Stimulated activated CD8-positive, alpha-beta memory T cell treated with anti-CD3 and anti-CD28 coated beads, Interleukin-2, amount 100 ng/mL, for 48 hours (primary cell): Measurements from ENCODE around the gene SERPINA5.
"Not testable (repeated sequence)": the region's sequence is repeated elsewhere in the genome, so short reads cannot be mapped to it uniquely, and the experiment has no call there.

Experiments used
- DNase-seq, 2 donors: peaks; one replicate each; pipeline ENCODE4 v3.0.0-alpha.2; 2020; ENCODE audit warnings: low read depth in 2 of 2

Gene SERPINA5

DNA sequence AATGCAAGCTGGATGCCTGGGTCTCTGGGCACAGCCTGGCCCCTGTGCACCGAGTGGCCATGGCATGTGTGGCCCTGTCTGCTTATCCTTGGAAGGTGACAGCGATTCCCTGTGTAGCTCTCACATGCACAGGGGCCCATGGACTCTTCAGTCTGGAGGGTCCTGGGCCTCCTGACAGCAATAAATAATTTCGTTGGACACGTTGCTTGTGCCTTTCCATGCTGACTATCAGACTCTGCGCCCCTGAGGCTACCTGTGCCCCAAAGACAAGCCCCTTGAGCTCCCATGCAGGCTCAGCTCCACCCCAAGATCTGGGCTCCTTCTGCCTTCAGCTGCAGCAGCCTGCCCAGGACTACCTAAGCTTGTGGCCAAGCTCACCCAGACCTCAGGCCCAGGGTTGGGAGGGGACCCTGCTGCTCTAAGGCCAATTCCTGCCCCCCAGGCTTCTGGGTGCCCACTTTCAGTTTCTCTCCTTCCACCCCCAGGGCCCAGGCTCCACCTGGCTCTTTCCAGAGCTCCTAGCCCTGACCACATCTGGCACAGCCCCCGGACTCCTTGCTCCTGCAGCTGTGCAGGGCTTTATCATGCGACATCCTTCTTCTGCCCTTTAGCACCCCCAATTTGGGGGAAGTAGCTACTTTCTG lies 42.8 kb downstream of the SERPINA5 start:
- DNase-seq, result no peak

DNA sequence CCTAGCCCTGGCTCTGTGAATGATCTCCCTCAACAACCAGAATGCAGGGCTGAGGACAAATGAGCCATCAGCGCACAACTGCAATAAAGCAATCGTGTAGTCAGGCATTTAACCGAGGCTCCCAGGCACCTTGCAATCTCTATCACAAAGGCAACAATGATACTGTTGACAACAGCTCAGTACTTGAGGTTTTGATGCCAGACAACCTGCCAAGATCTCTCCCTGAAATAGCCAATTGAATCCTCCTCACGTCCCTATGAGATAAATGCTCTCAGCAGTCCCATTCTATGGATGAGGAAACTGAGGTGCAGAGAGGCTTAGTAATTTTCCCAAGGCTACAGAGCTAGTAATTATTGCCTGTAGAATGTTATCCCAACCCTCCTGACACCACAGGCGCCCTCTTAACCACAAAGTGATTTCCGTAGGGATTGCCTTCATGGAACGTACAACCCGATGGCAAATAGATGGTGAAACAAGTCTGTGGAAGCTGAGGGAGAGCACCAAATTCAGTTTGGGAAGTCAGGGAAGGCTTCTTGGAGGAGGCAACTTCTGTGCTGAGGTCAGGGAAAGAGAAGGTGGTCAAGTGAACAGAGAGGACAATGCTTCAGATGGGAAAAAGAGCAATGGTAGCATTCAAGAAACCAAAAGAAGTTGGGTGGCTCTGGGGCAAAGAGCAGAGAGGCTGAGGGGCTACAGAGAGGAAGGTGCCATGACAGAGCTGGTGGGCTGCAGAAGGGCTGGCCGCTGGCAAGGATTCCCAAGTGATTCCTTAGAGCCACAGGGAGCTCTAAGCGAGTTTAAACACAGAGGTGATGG lies 43.5 kb downstream of the SERPINA5 start:
- DNase-seq, result no peak

DNA sequence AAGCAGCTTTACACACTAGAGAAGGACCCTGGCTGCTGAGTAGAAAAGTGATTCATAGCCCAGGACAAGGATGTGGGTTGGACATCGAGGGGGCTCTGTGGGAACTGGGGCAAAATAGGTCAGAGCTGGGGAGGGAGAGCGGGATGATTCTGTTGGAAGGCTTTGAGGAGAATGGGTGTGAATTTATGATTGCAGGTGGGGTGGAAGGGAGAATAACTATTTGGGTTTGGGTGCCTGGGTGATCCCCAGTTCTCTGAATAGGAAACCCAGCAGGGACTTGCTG lies 44.1 kb downstream of the SERPINA5 start:
- no peak for DNase-seq

DNA sequence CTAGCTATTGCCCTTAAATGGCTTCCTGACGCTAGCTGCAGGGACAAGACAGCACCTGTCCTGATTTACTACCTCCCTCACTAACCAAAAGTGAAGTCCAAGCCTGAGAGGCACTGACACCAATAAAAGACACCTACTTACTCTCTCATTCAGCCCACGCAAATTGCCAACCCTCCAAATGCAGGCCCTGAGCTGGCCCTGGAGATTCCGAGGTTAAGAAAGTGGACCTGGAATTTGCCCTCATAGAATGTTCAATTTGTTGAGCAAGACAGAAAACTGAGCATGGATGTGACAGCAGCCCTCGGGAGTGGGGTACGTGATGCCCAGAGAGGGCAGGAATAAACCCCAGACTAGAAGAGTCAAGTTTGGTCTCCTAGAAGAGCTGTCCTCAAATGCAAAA lies 47.4 kb downstream of the SERPINA5 start:
- no peak for DNase-seq

DNA sequence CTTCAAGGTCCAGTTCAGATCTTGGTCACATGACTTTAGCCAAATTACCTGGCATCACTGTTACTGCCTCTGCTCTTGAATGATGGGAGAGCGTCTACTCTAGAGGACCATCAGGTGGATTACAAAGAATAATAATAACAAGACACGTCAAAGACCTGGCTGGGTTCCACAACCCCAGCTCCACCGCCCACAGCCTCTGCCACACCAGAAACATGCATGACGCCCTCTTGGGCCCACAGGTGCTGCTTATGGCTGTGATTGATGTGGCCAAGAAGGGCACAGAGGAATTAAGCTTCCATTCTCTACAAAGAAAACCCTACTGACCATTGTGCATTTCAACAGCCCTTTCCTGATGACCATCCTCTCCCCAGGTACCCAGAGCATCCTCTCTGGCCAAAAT lies 49.2 kb downstream of the SERPINA5 start:
- DNase-seq, result no peak

DNA sequence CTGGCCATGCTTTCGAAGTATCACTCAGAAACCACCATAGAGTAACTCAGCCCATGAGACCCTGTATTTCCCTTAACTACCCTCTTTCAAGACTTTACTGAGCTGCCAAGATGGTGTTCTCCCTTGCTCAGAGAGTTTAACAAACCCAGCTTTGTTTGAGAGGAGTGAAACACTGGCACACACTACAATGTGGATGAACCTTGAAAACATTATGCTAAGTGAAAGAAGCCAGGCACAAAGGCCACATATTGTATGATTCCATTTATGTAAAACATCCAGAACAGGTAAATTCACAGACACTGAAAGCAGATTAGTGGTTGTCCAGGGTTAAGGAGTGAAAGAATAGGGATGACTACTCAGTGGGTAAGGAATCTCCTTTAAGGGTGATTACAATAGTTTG lies 49.8 kb downstream of the SERPINA5 start:
- DNase-seq, result no peak

DNA sequence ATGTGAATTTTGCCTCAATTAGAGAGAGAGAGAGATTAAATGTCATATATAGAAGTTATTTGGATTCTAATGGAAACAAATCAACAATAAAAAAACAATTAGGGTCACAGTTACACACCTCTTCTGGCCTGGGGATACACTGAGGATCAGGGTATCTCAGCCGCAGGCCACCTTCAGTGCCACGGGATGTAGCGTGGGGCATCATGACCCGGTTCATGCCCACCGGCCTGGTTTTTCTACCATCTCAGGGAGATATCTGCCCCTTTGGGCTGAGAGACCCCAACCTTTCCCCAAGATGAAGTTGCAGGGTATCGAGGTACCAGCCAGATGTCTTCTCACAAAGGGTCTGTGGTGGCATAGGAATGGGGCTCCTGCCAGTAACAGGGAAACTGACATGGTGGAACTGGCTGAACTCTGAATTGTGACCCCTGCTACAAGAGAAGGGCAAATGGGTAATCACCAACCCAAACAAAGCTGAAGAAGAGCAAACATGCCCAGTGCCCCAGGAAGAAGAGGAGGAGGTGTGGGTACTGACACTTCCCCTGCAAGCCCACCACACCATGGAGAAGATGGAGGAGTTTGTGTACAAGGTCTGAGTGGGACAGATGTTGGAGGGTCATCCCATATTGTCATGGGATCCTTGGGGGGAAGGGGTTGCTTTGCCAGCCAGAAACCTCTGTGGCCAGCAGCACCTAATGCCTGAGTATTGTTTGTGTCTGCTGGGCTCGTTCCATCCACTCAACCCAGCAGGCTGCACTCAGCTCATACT lies 50.5 kb downstream of the SERPINA5 start:
- no peak for DNase-seq

DNA sequence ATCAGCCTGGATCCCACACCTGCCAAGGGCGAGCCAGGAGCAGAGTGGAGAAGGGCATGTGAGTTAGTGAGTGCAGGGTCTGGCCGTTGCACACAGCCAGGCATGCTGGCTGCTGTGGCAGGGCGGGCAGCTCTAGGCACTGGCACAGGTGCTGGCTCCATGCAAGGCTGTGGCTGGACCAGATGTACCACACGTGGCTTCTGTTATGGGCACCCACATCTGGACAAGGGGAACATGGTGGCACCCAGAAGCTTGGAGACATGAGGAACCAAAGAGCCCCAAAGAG lies 51.0 kb downstream of the SERPINA5 start:
- no peak for DNase-seq

DNA sequence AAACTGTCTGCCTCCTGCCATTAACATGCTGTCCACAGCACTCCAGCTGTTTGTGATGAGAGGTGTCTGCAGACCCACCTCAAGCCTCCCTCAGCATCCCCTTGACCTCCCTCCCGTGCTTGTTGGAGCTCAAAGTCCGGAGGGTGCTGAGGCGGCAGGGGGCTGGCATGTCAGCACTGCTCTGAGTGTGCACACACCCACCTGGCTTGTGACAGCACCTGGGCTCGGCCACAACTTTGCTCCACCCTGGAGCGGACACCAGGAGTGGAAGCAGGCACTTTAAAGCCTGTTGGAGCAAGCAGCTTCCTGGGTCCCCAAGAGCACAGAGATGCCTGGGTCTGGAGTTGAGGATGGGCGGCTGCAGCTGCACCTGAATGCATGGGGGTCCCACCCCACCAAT lies 51.9 kb downstream of the SERPINA5 start:
- DNase-seq, result no peak

DNA sequence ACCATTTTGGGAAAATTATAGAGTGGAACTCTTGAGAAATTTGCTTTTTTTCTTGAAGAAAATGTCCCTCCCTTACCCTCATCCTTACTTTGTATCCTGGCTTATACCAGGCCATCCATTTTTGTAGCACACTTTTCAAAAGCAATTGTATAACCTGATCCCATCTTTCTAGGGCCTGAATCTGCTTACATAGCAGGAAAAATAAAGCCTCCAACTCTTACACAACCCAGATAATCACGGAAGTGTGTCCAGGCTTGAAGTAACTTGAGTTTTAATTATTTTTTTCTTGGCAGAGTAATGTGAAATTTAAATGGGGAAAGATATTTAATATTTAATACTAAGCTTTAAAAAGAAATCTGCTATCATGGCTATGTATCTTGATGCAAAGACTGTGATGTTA lies 53.9 kb downstream of the SERPINA5 start:
- no peak for DNase-seq

DNA sequence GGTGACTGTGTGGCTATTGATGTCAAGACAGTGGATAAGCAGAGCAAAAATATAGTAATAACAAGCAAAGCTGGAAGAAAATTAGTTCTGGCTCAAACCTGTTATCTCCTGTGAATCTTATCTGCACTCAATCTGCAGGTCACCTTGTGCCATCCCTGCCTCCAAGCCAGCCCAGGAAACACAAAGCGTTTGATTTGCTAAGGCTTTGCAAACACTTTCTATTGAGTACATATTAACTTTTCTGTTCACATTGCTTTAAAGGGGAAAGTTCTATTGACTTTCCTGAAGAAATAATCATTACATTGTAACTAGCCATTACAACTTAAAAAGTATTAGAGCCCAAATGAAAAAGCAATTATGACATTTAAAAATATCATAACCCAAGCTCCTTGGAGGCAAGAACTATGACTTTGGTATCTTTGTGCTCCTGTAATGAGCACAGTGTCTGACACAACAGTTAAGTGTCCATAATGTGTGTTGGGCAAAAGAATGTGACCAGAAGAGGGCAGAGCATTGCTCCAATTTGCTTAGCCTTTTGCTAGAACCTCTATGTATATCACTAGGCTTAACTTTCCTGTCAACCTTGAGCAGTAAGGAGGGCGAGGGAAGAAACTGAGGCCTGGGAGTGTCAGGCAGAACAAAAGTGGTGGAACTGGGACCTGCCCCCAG lies 55.7 kb downstream of the SERPINA5 start:
- DNase-seq, result no peak

DNA sequence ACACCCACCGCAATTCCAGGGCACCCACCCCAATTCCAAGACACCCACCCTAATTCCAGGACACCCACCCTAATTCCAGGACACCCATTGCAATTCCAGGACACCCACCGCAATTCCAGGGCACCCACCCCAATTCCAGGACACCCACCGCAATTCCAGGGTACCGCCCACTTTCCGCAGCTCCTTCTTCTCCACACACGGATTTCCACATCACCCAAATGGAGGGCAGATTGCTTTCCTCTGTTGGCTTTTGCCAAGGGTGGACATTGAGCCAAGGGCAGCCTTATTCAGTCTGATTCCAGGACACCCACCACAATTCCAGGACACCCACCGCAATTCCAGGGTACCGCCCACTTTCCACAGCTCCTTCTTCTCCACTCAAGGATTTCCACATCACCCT lies 56.6 kb downstream of the SERPINA5 start:
- DNase-seq, result not testable (repeated sequence)

DNA sequence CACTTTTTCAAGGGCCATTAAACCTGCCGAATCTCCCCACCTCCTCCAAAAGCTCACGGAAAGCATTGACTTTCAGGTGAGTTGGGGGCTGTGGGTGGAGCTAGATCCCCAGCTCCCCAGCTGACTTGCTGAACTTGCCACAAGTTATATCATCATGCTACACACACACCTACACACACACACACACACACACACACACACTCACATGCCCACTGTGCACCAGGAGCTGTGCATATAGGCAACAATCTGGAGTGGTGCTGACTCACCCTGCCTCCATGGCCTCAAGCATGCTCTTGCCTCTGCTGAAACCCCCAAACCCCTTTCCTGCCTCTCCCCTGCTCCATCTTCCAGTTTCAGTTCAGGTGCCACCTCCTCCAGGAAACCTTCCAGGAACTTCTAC lies 57.1 kb downstream of the SERPINA5 start:
- no peak for DNase-seq

DNA sequence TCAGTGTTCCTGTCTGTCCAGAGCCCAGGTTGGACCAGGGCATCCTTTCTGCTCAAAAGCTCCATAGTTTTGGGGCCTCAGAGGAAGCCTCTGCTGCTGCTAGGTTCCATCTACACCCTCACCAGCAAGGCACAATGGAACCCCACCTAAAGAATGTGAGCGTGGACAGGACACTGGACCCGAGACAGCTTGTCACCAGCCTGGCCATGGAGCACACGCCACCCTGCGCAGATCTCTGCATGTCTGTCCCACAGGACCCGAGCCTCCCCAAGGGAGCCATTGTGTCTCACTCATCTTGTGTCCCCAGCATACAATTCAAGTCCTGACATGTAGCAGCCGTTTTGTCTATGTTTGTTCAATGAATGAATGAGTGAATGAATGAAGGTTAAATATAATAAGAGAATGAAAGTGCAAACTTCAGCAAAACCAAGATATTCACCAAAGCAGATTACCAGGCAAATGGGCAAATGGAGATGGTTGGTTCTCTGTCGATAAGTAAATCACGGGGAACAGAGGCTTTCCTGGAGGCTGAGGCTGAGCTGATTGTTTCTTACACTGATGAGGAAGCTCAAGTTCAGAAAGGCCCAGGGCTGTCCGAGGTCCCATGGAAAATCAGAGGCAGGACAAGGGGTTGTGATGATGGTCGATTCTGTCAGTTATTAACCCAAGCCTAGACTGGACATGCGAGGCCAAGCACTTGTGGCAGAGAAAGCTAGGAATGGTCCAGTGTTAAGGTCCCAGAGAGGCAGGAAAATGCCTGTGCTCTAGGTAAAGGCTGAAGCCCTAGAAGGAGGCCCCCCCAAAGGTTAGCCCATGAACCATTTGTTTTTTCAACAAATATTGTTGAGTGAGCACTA lies 58.0 kb downstream of the SERPINA5 start:
- no peak for DNase-seq

DNA sequence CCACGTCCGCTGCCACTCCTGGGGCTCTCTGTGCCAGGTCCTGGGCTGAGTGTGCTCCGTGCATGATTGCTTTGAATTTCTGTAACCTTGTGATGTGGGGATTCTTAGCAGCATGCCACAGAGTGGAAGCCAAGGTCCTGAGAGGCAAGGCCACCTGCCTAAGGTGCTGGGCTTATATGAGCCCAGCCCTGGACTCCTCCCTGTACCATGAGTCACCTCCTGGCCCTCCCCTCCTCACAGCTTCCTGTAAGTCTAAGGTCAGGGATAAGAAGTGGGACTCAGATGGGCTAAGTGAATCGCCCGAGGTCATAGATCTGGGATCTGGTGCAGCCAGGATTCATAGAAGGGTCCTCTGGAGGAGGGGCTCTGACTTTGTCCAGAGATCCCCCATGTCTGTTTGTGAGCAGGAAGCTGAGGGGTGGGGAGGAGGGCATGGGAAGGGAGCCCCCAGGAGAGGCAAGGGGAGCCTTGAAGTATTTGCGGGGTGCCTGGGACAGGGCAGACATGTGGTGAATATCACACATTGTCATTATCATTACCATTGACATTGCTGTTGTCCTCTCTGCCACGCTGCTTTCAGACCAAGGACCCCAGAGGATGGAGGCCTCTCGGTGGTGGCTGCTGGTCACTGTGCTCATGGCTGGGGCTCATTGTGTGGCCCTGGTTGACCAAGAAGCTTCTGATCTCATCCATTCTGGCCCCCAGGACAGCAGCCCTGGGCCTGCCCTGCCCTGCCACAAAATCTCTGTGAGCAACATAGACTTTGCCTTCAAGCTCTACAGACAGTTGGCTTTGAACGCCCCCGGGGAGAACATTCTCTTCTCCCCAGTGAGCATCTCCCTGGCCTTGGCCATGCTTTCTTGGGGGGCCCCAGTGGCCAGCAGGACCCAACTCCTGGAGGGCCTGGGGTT lies 59.8 kb downstream of the SERPINA5 start:
- DNase-seq, result no peak

DNA sequence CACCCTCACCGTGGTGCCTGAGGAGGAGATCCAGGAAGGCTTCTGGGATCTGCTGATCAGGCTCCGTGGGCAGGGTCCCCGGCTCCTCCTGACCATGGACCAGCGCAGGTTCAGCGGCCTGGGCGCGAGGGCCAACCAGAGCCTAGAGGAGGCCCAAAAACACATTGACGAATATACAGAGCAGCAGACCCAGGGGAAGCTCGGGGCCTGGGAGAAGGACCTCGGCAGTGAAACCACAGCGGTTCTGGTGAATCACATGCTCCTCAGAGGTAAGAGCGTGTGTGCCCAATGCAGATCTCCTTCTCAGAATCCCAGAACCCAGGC lies 60.4 kb downstream of the SERPINA5 start:
- no peak for DNase-seq
